Peyer's patch (tissue), 4 donors: ENCODE data around the gene HADH.

Source experiments
- POLR2A ChIP-seq, 2 donors: fragments of 450-650 bp; IDR thresholded peaks; one replicate each; pipeline ENCODE4 v1.5.1; 2017; ENCODE audit warnings: antibody characterized with exemption in 2 of 2, mild to moderate bottlenecking in 2 of 2, moderate library complexity in 2 of 2
- TF ChIP-seq, protein P1 (sequence below), 6 experiments: fragments of 450-650 bp in 4 of 6; fragments of 200-600 bp in 2 of 6; sonication (generic) in 1 of 6; IDR thresholded peaks; one replicate each; pipeline ENCODE4 v1.5.1; 2017 to 2019; ENCODE audit warnings: antibody characterized with exemption in 6 of 6, mild to moderate bottlenecking in 3 of 6, moderate library complexity in 1 of 6

DNA sequence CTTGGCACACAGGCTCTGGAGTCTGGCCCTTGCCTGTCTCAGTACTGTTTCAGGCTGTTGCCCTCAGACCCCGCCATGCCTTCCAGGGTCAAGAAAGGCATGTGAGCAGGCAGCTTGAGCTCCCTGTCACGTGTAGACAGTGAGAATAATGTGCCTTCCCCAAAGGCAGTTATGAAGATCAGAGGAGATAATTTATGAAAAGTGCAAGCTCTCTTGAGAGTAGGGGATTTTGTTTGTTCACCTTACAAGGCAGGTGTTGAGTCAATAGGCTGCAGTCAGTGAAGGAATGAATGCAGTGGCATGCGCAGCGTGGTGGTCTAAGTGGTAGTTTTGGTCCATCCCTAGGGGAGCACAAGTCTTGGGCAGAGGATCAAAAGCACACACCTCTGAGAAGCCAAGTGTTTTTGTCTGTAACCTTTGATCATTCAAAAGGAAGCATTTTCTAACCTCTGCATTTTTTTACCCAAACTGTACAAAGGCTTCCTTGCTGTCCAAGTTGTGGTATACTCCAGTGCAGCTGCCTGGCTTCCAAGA, 14.4 kb downstream of the HADH start:
- TF ChIP-seq, protein P1, sequence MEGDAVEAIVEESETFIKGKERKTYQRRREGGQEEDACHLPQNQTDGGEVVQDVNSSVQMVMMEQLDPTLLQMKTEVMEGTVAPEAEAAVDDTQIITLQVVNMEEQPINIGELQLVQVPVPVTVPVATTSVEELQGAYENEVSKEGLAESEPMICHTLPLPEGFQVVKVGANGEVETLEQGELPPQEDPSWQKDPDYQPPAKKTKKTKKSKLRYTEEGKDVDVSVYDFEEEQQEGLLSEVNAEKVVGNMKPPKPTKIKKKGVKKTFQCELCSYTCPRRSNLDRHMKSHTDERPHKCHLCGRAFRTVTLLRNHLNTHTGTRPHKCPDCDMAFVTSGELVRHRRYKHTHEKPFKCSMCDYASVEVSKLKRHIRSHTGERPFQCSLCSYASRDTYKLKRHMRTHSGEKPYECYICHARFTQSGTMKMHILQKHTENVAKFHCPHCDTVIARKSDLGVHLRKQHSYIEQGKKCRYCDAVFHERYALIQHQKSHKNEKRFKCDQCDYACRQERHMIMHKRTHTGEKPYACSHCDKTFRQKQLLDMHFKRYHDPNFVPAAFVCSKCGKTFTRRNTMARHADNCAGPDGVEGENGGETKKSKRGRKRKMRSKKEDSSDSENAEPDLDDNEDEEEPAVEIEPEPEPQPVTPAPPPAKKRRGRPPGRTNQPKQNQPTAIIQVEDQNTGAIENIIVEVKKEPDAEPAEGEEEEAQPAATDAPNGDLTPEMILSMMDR (IDR thresholded peaks at IDR 0.05): no peak
- no peak for TF ChIP-seq POLR2A (IDR thresholded peaks at IDR 0.05)
